ELF-1 (cell line): ENCODE measurements around the gene ITPKC.

Experiments used
- DNase-seq: peaks from one replicate; pipeline ENCODE4 v3.0.0-alpha.2; 2016; ENCODE audit warnings: low read depth, low spot score

Gene ITPKC

GRCh38 chr19:40740747-40741146 is 23.8 kb downstream of the ITPKC start:
- DNase-seq, result no peak

GRCh38 chr19:40741527-40742390 is 24.8 kb downstream of the ITPKC start:
- DNase-seq, result no peak

GRCh38 chr19:40742477-40742876 is 25.6 kb downstream of the ITPKC start:
- DNase-seq, result no peak

GRCh38 chr19:40742886-40743285 is 26.0 kb downstream of the ITPKC start:
- DNase-seq, result no peak

- DNase-seq, result no peak
Observed at GRCh38 chr19:40743926-40744325, 27.0 kb downstream of the ITPKC start.

- DNase-seq, result peak; percentile 69
Observed at GRCh38 chr19:40744554-40745401, 27.9 kb downstream of the ITPKC start.

GRCh38 chr19:40745402-40745780 is 28.5 kb downstream of the ITPKC start:
- DNase-seq, result peak; percentile 23

GRCh38 chr19:40747536-40747935 is 30.6 kb downstream of the ITPKC start:
- no peak for DNase-seq

GRCh38 chr19:40750058-40750873 is 33.4 kb downstream of the ITPKC start, which contains the start of gene ACTMAP:
Gene ACTMAP (minus strand): TSS chr19:40750477. CDS start chr19:40749803, 674 bp downstream.
- DNase-seq, result peak; percentile 100

GRCh38 chr19:40750874-40751537 is 34.1 kb downstream of the ITPKC start, which contains the start of gene SNRPA:
Gene SNRPA (plus strand): TSS chr19:40751203. CDS start chr19:40751409, 206 bp downstream.
- peak; percentile 99 for DNase-seq

GRCh38 chr19:40752257-40752781 is 35.4 kb downstream of the ITPKC start:
- DNase-seq, result peak; percentile 31

GRCh38 chr19:40754611-40755247 is 37.8 kb downstream of the ITPKC start:
- peak; percentile 41 for DNase-seq

- no peak for DNase-seq
Observed at GRCh38 chr19:40755248-40755624, 38.3 kb downstream of the ITPKC start.

GRCh38 chr19:40755791-40756190 is 38.9 kb downstream of the ITPKC start:
- DNase-seq, result no peak

GRCh38 chr19:40756502-40757110 is 39.7 kb downstream of the ITPKC start:
- DNase-seq, result no peak

- no peak for DNase-seq
Observed at GRCh38 chr19:40758491-40758890, 41.6 kb downstream of the ITPKC start.

GRCh38 chr19:40759352-40759751 is 42.4 kb downstream of the ITPKC start:
- DNase-seq, result no peak

GRCh38 chr19:40762754-40763470 is 46.0 kb downstream of the ITPKC start:
- no peak for DNase-seq

- no peak for DNase-seq
Observed at GRCh38 chr19:40763526-40763925, 46.6 kb downstream of the ITPKC start.
